ENCODE data around the gene CACNG8. TPM values are rescaled to one million over a fixed set of nuclear protein-coding genes. Genes with fewer than 3 reads are reported as not detected.
A peak's percentile ranks its signal among the peaks of the same experiment; 100 is the strongest.

Gene CACNG8
- total RNA-seq, 1 donor from 2014 or later, result 3.2 TPM

DNA sequence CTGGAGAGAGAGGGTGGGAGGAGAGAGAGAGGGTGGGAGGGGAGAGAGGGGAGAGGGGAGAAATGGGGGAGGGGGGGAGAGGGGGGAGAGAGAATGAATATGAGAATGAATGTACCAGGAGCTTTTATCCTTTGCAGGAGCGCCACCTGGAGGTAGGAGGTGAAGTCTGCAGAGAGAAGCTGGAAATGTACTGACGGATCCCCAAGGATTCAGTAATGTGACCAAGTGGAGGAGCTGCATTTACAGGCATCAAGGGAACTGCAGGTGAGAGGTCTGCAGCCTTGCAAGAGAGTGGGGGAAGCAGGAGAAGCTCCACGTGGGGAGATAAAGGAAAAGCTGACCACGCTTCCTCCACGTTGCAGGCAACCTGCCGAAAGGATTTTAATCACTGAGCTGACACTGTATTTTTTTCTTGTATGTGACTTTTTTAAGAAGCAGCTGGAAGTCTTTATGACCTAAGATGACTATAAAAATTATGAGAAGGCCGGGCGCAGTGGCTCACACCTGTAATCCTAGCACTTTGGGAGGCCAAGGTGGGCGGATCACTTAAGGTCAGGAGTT is 67.3 kb downstream of the CACNG8 start:
- H2AFZ ChIP-seq (ENCODE audit: low read depth, low read length), result no peak overlapping the region
- Mint-ChIP-seq H3K4me3 (ENCODE audit: unreplicated experiment) (no peak overlapping the region), H3K27me3 (ENCODE audit: low read depth, unreplicated experiment) (peaks cover 8% of the 10 kb centered on the region), H3K9me3 (ENCODE audit: unreplicated experiment) (peaks cover 1% of the 10 kb centered on the region), H3K4me1 (ENCODE audit: low read depth, unreplicated experiment) (peaks cover 2% of the 10 kb centered on the region), H3K36me3 (ENCODE audit: low read depth, unreplicated experiment) (no peaks in the 10 kb centered on the region), H3K27ac (ENCODE audit: unreplicated experiment) (no peak overlapping the region)
- no peaks in the 10 kb centered on the region for H3K9me3 ChIP-seq (ENCODE audit: insufficient read depth, low read depth, low read length)
- no peak for FAIRE-seq
- no peaks in the 10 kb centered on the region for H4K20me1 ChIP-seq (ENCODE audit: insufficient read depth, low read length)
- no peak for DNase-seq (ENCODE audit: low read depth)
- H3K4me2 ChIP-seq (ENCODE audit: low read length), result no peak overlapping the region
- H3K27ac ChIP-seq (ENCODE audit: low read depth, low read length), result no peak overlapping the region
- H3K27me3 ChIP-seq (ENCODE audit: insufficient read depth, low read length), result no peaks in the 10 kb centered on the region
- TF ChIP-seq, protein P1, sequence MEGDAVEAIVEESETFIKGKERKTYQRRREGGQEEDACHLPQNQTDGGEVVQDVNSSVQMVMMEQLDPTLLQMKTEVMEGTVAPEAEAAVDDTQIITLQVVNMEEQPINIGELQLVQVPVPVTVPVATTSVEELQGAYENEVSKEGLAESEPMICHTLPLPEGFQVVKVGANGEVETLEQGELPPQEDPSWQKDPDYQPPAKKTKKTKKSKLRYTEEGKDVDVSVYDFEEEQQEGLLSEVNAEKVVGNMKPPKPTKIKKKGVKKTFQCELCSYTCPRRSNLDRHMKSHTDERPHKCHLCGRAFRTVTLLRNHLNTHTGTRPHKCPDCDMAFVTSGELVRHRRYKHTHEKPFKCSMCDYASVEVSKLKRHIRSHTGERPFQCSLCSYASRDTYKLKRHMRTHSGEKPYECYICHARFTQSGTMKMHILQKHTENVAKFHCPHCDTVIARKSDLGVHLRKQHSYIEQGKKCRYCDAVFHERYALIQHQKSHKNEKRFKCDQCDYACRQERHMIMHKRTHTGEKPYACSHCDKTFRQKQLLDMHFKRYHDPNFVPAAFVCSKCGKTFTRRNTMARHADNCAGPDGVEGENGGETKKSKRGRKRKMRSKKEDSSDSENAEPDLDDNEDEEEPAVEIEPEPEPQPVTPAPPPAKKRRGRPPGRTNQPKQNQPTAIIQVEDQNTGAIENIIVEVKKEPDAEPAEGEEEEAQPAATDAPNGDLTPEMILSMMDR (IDR thresholded peaks at IDR 0.05; ENCODE audit: insufficient read depth, low read depth, low read length), result peak; percentile 53
- no peak for TF ChIP-seq EZH2 (IDR thresholded peaks at IDR 0.05; ENCODE audit: insufficient read depth, low read length)
- H3K4me1 ChIP-seq (ENCODE audit: insufficient read depth, low read length), result no peaks in the 10 kb centered on the region
- no peaks in the 10 kb centered on the region for H3K79me2 ChIP-seq (ENCODE audit: insufficient read depth, low read length)
- H3K36me3 ChIP-seq (ENCODE audit: insufficient read depth, low read length), result no peaks in the 10 kb centered on the region
- no peak overlapping the region for H3K4me3 ChIP-seq (ENCODE audit: insufficient read depth, low read depth, low read length)
- H3K9ac ChIP-seq (ENCODE audit: low read length), result no peak overlapping the region

DNA sequence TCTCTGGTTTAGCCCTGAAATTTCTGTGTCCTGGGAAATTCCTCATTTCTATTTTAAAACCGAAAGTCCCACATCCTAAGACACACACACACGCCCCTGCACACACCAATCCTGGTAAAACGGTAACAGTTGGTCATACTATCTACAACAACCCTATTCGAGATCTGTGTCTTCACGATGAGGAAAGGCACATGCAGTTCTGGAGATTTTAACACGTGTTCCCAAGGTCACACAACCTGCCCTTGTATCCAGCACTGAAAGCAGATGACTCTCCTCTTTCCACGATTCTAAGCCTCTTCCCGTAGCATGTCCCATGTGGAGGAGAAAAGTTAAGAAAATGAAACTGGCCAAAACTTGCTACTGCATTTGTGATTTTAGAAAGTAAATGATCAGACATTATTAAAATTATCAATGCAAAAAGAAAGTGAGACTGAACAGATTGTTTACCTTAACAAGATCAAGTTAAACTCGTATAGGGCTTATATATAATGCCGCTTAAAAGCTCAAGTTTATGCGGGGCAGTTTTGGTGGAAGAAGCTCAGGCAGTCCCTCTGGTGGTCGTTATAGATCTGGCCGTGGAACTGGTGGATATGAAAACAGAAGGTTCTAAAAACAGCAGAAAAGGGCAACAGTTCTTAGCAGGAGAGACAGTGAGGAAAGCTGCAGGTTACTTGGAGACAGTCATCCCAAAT is 68.3 kb downstream of the CACNG8 start:
- Histone ChIP-seq H3K9ac (ENCODE audit: low read length) (no peak overlapping the region), H3K79me2 (ENCODE audit: insufficient read depth, low read length) (no peaks in the 10 kb centered on the region), H3K4me2 (ENCODE audit: low read length) (peak overlapping the region; percentile 47), H3K27ac (ENCODE audit: low read depth, low read length) (no peak overlapping the region), H3K4me3 (ENCODE audit: insufficient read depth, low read depth, low read length) (peak overlapping the region; percentile 18), H4K20me1 (ENCODE audit: insufficient read depth, low read length) (no peaks in the 10 kb centered on the region), H3K4me1 (ENCODE audit: insufficient read depth, low read length) (peaks cover 10% of the 10 kb centered on the region), H3K9me3 (ENCODE audit: insufficient read depth, low read depth, low read length) (no peaks in the 10 kb centered on the region), H3K27me3 (ENCODE audit: insufficient read depth, low read length) (no peaks in the 10 kb centered on the region), H3K36me3 (ENCODE audit: insufficient read depth, low read length) (no peaks in the 10 kb centered on the region), H2AFZ (ENCODE audit: low read depth, low read length) (no peak overlapping the region)
- H3K4me3 Mint-ChIP-seq (ENCODE audit: unreplicated experiment), result no peak overlapping the region
- no peaks in the 10 kb centered on the region for H3K36me3 Mint-ChIP-seq (ENCODE audit: low read depth, unreplicated experiment)
- H3K27me3 Mint-ChIP-seq (ENCODE audit: low read depth, unreplicated experiment), result peaks cover 7% of the 10 kb centered on the region
- H3K27ac Mint-ChIP-seq (ENCODE audit: unreplicated experiment), result no peak overlapping the region
- TF ChIP-seq, protein P1 (IDR thresholded peaks at IDR 0.05; ENCODE audit: insufficient read depth, low read depth, low read length), result peak; percentile 42
- no peak for TF ChIP-seq EZH2 (IDR thresholded peaks at IDR 0.05; ENCODE audit: insufficient read depth, low read length)
- peaks cover 12% of the 10 kb centered on the region for H3K4me1 Mint-ChIP-seq (ENCODE audit: low read depth, unreplicated experiment)
- FAIRE-seq (peak; percentile 13), DNase-seq (ENCODE audit: low read depth) (no peak)
- H3K9me3 Mint-ChIP-seq (ENCODE audit: unreplicated experiment), result no peaks in the 10 kb centered on the region
